HEK293 (cell line): ENCODE measurements around the gene ZNF396.
A peak's percentile ranks its signal among the peaks of the same experiment; 100 is the strongest.

Source experiments
- CTCF ChIA-PET: fragments of 350-600 bp; formaldehyde crosslinking; extraction: SDS; loops from one replicate; lab custom pipeline; 2021; ENCODE audit warnings: antibody characterized with exemption; lab: Yijun Ruan, JAX
- POLR2A ChIA-PET: fragments of 300-600 bp; formaldehyde crosslinking; extraction: SDS; loops from one replicate; lab custom pipeline; 2020; ENCODE audit warnings: antibody characterized with exemption, inconsistent platforms; lab: Yijun Ruan, JAX
- H3K27ac ChIP-seq: fragments of 200-500 bp; sonication (Bioruptor generic); 2 replicates; pipeline ENCODE4 v1.5.1; 2014; ENCODE audit warnings: low read depth, low read length, control low read depth, inconsistent platforms; ENCODE audit errors: extremely low read depth
- H3K36me3 ChIP-seq, 2 experiments: fragments of 200-500 bp in 1 of 2; sonication (Bioruptor generic) in 1 of 2; 1 replicate in 1 of 2; 2 replicates in 1 of 2; pipeline ENCODE4 v1.5.1; 2014 to 2017; ENCODE audit warnings: inconsistent platforms in 2 of 2, low read length in 2 of 2; ENCODE audit not compliant: control insufficient read depth in 2 of 2, insufficient read depth in 1 of 2
- H3K4me1 ChIP-seq: fragments of 200-500 bp; sonication (Bioruptor generic); 2 replicates; pipeline ENCODE4 v1.5.1; 2014; ENCODE audit warnings: mild to moderate bottlenecking, low read length, inconsistent platforms; ENCODE audit not compliant: control insufficient read depth, insufficient read depth
- H3K4me3 ChIP-seq: 2 replicates; pipeline ENCODE4 v1.5.1; 2011; ENCODE audit warnings: low read depth, mild to moderate bottlenecking, control low read depth, low read length, moderate library complexity
- H3K9me3 ChIP-seq: fragments of 200-500 bp; sonication (Bioruptor generic); 2 replicates; pipeline ENCODE4 v1.5.1; 2014; ENCODE audit warnings: low read depth, low read length, inconsistent platforms; ENCODE audit not compliant: control insufficient read depth, insufficient read depth
- BCL11B ChIP-seq: fragments of 450-650 bp; formaldehyde crosslinking; IDR thresholded peaks from 2 replicates; pipeline ENCODE4 v1.5.1; 2016; ENCODE audit warnings: low read depth, missing biosample characterization, missing genetic modification characterization
- GLI2 ChIP-seq: fragments of 450-650 bp; formaldehyde crosslinking; IDR thresholded peaks from 2 replicates; pipeline ENCODE4; 2017; ENCODE audit warnings: missing biosample characterization, missing genetic modification characterization, low read depth, borderline replicate concordance
- ZBTB17 ChIP-seq: fragments of 450-650 bp; formaldehyde crosslinking; IDR thresholded peaks from 2 replicates; pipeline ENCODE4 v1.5.1; 2016; ENCODE audit warnings: missing biosample characterization, missing genetic modification characterization
- ZNF37A ChIP-seq: fragments of 450-650 bp; IDR thresholded peaks from 2 replicates; pipeline ENCODE4 v1.5.1; 2018; ENCODE audit warnings: missing biosample characterization, missing genetic modification characterization
- ZNF473 ChIP-seq: fragments of 450-650 bp; formaldehyde crosslinking; IDR thresholded peaks from 2 replicates; pipeline ENCODE4 v1.5.1; 2017; ENCODE audit warnings: missing biosample characterization, missing genetic modification characterization
- ZNF596 ChIP-seq: fragments of 450-650 bp; IDR thresholded peaks from 2 replicates; pipeline ENCODE4 v1.5.0; 2018; ENCODE audit warnings: missing biosample characterization, mild to moderate bottlenecking, missing genetic modification characterization, moderate library complexity
- ZNF677 ChIP-seq: fragments of 450-650 bp; IDR thresholded peaks from 2 replicates; pipeline ENCODE4 v1.5.0; 2018; ENCODE audit warnings: missing biosample characterization, mild to moderate bottlenecking, missing genetic modification characterization, moderate library complexity
- ZNF76 ChIP-seq: fragments of 450-650 bp; formaldehyde crosslinking; IDR thresholded peaks from 2 replicates; pipeline ENCODE4; 2016; ENCODE audit warnings: low read depth, missing biosample characterization, missing genetic modification characterization, borderline replicate concordance
- ZNF837 ChIP-seq: fragments of 450-650 bp; formaldehyde crosslinking; IDR thresholded peaks from 2 replicates; pipeline ENCODE4 v1.5.1; 2016; ENCODE audit warnings: missing biosample characterization, missing genetic modification characterization
- TF ChIP-seq, protein P1 (sequence below): fragments of 450-650 bp; formaldehyde crosslinking; IDR thresholded peaks from 2 replicates; pipeline ENCODE4 v1.5.1; 2016; ENCODE audit warnings: missing biosample characterization, missing genetic modification characterization, borderline replicate concordance
- TF ChIP-seq, protein P2 (sequence below): fragments of 450-650 bp; formaldehyde crosslinking; IDR thresholded peaks from 2 replicates; pipeline ENCODE4 v1.5.1; 2016; ENCODE audit warnings: missing biosample characterization, missing genetic modification characterization
- TF ChIP-seq, protein P3 (sequence below): fragments of 450-650 bp; formaldehyde crosslinking; IDR thresholded peaks from 2 replicates; pipeline ENCODE4 v1.5.1; 2016; ENCODE audit warnings: missing biosample characterization, missing genetic modification characterization

ZNF396 gene

DNA sequence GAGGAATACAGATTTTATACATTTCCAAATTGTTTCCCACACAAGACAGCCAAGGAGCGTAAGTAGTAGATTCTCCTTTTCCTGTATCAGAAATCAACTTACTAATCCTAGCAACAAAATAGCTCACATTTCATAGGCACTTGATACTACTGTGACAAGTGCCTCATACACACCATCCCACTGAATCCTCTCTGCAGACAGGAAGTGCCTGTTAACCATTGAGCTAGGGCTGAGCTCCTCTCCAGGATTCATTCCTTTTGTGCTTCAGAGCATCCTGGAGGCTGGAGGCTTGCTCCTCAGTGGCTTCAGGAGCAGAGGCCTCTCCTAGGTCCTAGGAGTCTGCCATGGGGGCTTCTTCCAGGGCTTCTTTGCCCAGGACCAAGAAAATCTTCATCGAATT, 20.8 kb upstream of the ZNF396 start:
- POLR2A ChIA-PET: no interaction called here
- H3K4me3 ChIP-seq: no peak overlapping the region
- H3K27ac ChIP-seq: no peak overlapping the region
- H3K4me1 ChIP-seq: no peaks in the 10 kb centered on the region
- H3K36me3 ChIP-seq: no peaks in the 10 kb centered on the region
- CTCF ChIA-PET: interaction anchor here (0.5 to 7.7 kb wide), 4 partner anchors 9 to 118 kb away, joined by 3 to 55 read pairs (median 4); no protein-coding TSS in a partner anchor
- no peaks in the 10 kb centered on the region for H3K9me3 ChIP-seq
- no peak for TF ChIP-seq ZNF76 (tag by site-specific recombination)
- 0 out of 2 replicates have a peak, but pooled peaks have one; percentile 24 for TF ChIP-seq ZBTB17 (tag by site-specific recombination)
- no peak for TF ChIP-seq ZNF473 (tag by site-specific recombination)
- TF ChIP-seq ZNF37A (tag by site-specific recombination): no peak

DNA sequence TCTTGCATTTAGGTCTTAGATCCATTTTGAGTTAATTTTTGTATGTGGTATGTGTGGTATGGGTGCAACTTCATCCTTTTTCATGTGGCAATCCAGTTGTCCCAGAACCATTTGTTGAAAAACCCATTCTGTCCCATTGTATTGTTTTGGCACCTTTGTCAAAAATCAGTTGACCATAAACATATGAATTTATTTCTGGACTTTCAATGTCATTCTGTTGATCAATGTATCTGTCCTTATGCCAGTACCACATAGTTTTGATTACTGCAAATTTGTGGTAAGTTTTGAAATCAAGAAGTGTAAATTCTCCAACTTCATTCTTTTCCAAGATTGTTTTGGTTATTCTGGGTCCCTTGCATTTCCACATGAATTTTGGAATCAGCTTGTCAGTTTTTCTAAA, 16.6 kb upstream of the ZNF396 start:
- Histone ChIP-seq H3K9me3 (no peaks in the 10 kb centered on the region), H3K4me1 (no peaks in the 10 kb centered on the region), H3K36me3 (no peaks in the 10 kb centered on the region), H3K27ac (no peak overlapping the region), H3K4me3 (no peak overlapping the region)
- POLR2A ChIA-PET: no interaction called here
- TF ChIP-seq BCL11B (tag by site-specific recombination) (no peak), ZNF596 (no peak), ZNF677 (tag by site-specific recombination) (no peak), ZNF37A (tag by site-specific recombination) (no peak), GLI2 (tag by site-specific recombination) (no peak), ZNF837 (no peak)
- TF ChIP-seq, protein P1, sequence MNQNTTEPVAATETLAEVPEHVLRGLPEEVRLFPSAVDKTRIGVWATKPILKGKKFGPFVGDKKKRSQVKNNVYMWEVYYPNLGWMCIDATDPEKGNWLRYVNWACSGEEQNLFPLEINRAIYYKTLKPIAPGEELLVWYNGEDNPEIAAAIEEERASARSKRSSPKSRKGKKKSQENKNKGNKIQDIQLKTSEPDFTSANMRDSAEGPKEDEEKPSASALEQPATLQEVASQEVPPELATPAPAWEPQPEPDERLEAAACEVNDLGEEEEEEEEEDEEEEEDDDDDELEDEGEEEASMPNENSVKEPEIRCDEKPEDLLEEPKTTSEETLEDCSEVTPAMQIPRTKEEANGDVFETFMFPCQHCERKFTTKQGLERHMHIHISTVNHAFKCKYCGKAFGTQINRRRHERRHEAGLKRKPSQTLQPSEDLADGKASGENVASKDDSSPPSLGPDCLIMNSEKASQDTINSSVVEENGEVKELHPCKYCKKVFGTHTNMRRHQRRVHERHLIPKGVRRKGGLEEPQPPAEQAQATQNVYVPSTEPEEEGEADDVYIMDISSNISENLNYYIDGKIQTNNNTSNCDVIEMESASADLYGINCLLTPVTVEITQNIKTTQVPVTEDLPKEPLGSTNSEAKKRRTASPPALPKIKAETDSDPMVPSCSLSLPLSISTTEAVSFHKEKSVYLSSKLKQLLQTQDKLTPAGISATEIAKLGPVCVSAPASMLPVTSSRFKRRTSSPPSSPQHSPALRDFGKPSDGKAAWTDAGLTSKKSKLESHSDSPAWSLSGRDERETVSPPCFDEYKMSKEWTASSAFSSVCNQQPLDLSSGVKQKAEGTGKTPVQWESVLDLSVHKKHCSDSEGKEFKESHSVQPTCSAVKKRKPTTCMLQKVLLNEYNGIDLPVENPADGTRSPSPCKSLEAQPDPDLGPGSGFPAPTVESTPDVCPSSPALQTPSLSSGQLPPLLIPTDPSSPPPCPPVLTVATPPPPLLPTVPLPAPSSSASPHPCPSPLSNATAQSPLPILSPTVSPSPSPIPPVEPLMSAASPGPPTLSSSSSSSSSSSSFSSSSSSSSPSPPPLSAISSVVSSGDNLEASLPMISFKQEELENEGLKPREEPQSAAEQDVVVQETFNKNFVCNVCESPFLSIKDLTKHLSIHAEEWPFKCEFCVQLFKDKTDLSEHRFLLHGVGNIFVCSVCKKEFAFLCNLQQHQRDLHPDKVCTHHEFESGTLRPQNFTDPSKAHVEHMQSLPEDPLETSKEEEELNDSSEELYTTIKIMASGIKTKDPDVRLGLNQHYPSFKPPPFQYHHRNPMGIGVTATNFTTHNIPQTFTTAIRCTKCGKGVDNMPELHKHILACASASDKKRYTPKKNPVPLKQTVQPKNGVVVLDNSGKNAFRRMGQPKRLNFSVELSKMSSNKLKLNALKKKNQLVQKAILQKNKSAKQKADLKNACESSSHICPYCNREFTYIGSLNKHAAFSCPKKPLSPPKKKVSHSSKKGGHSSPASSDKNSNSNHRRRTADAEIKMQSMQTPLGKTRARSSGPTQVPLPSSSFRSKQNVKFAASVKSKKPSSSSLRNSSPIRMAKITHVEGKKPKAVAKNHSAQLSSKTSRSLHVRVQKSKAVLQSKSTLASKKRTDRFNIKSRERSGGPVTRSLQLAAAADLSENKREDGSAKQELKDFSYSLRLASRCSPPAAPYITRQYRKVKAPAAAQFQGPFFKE (tag by site-specific recombination): no peak
- TF ChIP-seq, protein P2, sequence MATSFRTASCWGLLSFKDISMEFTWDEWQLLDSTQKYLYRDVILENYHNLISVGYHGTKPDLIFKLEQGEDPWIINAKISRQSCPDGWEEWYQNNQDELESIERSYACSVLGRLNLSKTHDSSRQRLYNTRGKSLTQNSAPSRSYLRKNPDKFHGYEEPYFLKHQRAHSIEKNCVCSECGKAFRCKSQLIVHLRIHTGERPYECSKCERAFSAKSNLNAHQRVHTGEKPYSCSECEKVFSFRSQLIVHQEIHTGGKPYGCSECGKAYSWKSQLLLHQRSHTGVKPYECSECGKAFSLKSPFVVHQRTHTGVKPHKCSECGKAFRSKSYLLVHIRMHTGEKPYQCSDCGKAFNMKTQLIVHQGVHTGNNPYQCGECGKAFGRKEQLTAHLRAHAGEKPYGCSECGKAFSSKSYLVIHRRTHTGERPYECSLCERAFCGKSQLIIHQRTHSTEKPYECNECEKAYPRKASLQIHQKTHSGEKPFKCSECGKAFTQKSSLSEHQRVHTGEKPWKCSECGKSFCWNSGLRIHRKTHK: no peak
- CTCF ChIA-PET: interaction anchor here (0.6 kb wide), 1 partner anchor 393 kb away, joined by 3 read pairs; no protein-coding TSS in a partner anchor

DNA sequence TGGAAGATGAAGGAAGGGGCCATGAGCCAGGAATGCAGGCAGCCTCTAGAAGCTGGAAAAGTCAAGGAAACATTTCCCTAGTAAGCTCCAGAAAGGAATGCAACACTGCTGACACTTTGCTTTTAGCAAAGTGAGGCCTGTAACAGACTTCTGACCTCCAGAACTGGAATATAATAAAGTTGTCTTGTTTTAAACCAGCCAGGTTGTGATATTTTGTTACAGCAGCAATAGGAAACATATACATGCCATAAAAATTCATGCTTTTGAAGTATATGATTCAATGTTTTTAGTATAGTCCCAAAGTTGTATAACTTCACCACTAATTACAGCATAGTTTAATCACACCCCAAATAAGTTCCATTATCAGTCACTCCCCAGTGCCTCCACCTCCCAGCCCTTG, 15.2 kb upstream of the ZNF396 start:
- no peak overlapping the region for H3K4me3 ChIP-seq
- no peaks in the 10 kb centered on the region for H3K36me3 ChIP-seq
- POLR2A ChIA-PET: no interaction called here
- CTCF ChIA-PET: no interaction called here
- no peak overlapping the region for H3K27ac ChIP-seq
- H3K4me1 ChIP-seq: no peaks in the 10 kb centered on the region
- no peaks in the 10 kb centered on the region for H3K9me3 ChIP-seq
- no peak for TF ChIP-seq ZNF596
- TF ChIP-seq, protein P3, sequence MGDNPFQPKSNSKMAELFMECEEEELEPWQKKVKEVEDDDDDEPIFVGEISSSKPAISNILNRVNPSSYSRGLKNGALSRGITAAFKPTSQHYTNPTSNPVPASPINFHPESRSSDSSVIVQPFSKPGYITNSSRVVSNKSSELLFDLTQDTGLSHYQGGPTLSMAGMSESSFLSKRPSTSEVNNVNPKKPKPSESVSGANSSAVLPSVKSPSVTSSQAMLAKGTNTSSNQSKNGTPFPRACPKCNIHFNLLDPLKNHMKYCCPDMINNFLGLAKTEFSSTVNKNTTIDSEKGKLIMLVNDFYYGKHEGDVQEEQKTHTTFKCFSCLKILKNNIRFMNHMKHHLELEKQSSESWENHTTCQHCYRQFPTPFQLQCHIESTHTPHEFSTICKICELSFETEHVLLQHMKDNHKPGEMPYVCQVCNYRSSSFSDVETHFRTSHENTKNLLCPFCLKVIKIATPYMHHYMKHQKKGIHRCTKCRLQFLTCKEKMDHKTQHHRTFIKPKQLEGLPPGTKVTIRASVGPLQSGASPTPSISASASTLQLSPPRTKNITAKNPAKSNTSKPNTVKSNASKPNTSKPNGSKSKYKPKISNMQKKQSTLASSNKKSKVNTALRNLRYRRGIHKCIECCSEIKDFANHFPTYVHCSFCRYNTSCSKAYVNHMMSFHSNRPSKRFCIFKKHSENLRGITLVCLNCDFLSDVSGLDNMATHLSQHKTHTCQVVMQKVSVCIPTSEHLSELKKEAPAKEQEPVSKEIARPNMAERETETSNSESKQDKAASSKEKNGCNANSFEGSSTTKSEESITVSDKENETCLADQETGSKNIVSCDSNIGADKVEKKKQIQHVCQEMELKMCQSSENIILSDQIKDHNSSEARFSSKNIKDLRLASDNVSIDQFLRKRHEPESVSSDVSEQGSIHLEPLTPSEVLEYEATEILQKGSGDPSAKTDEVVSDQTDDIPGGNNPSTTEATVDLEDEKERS (tag by site-specific recombination): no peak
